GM21381 (cell line): Measurements from ENCODE around the gene YDJC.
"Not testable (repeated sequence)": the region's sequence is repeated elsewhere in the genome, so short reads cannot be mapped to it uniquely, and the experiment has no call there.

Experiments used
- ATAC-seq: cut with Tn5 transposase; IDR thresholded peaks from one replicate; pipeline ENCODE4 v1.9.1; 2021; ENCODE audit warnings: mild to moderate bottlenecking, moderate library complexity; ENCODE audit not compliant: unreplicated experiment

Gene YDJC

DNA sequence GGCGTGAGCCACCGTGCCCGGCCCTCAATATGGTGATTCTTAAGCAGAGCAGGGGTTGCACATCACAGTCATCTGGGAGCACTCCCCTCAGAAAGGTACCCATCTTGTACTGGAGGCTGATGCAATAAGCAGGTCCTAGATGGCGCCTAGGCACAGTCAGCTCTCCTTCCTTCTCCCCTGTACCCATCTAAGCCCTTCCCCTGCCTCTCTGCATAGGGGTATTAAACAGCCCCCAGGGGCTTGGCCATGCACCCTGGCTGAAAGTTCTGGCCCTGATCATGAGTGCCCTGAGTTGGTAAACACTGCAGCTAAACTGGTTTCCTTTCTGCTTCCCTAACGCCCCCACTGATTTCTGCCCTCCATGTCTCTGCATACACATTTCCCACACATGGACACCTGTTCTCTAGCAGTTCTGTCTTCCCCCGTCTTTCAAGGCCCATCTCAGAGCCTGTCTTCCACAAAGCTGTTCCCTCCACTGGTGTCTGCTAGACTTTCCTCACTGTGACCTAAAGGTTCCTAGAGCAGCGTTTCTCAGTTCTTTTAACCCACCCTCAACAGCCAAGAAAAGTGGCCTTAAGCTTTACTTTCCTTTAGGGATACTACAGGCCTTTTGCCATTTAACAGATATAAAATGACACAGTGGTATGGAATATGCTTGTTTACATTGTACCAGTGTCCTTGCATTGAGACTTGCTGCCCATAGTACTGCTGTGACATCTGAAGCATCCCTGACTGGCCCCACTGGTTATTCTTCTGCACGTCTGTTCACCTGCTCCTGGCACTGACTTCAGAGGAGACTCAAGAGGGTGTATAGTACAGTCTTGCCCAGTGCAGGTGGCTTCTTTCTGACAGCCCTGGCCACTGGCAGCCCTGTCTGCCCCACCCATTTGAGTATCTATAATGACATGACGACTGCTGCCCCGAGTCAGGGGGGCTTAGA lies 46.8 kb downstream of the YDJC start:
- no peak for ATAC-seq

DNA sequence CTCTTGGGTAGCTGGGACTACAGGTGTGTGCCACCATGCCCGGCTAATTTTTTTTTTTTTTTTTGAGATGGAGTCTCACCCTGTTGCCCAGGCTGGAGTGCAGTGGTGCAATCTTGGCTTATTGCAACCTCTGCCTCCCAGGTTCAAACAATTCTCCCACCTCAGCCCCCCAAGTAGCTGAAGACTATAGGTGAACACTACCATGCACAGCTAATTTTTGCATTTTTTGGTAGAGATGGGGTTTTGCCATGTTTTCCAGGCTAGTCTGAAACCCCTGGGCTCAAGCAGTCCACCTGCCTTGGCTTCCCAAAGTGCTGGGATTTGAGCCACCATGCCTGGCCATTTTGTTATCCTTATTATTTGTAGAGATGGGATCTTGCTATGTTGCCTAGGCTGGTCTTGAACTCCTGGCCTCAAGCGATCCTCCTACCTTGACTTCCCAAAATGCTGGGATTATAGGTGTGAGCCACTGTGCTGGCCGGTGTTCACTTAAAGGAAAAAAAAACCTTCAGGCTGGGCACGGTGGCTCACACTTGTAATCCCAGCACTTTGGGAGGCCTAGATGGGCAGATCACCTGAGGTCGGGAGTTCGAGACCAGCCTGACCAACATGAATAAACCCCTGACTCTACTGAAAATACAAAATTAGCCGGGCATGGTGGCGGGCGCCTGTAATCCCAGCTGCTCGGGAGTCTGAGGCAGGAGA lies 48.7 kb downstream of the YDJC start:
- ATAC-seq: not testable (repeated sequence)

DNA sequence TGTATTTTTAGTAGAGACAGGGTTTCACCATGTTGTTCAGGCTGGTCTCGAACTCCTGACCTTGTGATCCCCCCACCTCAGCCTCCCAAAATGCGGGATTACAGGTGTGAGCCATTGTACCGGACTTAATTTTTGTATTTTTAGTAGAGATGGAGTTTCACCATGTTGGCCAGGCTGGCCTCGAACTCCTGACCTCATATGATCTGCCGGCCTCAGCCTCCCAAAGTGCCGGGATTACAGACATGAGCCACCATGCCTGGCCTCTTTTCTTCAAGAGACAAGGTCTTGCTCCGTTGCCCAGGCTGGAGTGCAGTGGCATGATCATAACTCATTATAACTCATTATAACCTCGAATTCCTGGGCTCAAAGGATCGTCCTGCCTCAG lies 49.2 kb downstream of the YDJC start:
- ATAC-seq: not testable (repeated sequence)

DNA sequence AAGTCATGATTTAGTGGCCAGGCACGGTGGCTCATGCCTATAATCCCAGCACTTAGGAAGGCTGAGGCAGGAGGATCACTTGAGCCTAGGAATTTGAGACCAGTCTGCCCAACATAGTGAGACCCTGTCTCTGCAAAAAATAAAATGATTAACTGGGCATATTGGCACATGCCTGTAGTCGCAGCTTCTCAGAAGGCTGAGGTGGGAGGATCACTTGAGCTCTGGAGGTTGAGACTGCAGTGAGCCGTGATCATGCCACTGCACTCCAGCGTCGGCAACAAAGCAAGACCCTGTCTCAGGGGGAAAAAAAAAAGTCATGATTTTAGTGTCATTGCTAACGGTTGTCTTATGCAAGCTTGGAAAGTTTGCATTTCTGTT lies 50.4 kb downstream of the YDJC start:
- ATAC-seq: no peak
